ENCODE measurements around the gene SLC38A10. TPM values are rescaled to one million over a fixed set of nuclear protein-coding genes. Genes with fewer than 3 reads are reported as not detected.

Gene SLC38A10
- total RNA-seq, 2 experiments from 2014 or later, result 56.0 to 147 TPM

DNA sequence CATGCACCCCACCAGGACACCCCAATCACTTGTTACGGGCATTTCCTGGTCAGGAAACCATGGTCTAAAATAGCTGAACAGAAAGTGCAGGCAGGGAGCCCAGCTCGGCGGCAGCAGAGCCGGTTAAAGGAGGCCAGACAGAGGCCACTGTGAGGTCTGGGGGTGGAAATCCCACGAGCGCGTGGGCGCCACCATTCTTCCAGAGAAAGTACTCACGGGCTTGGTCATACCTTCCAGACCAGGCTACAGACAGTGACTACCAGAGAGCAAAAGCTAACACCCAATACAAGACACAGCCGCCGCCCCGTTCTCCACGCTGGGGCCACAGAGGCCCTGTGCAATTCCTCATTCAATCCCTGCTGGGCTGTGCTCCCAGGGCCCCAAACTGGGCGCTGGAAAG, 84.2 kb downstream of the SLC38A10 start:
- Histone ChIP-seq H4K20me1 (ENCODE audit: insufficient read depth, low read length) (no peaks in the 10 kb centered on the region), H3K4me2 (ENCODE audit: low read length) (no peak overlapping the region), H3K4me3 (ENCODE audit: low read depth, low read length, poor library complexity, severe bottlenecking) (no peak overlapping the region), H2AFZ (ENCODE audit: low read length) (no peak overlapping the region), H3K9me2 (ENCODE audit: insufficient read depth, low read length) (no peaks in the 10 kb centered on the region), H3K36me3 (ENCODE audit: insufficient read depth, low read length) (peaks cover 8% of the 10 kb centered on the region), H3K27ac (ENCODE audit: low read depth, low read length, poor library complexity, severe bottlenecking) (no peak overlapping the region), H3K79me2 (ENCODE audit: insufficient read depth, low read depth, low read length) (no peaks in the 10 kb centered on the region), H3K4me1 (ENCODE audit: insufficient read depth, low read length, poor library complexity, severe bottlenecking) (peaks cover 12% of the 10 kb centered on the region), H3K9me3 (ENCODE audit: low read length) (no peaks in the 10 kb centered on the region)
- ChIA-PET CTCF (ENCODE audit: unreplicated experiment) (no interaction called here), POLR2A (no interaction called here)
- no peak for TF ChIP-seq EZH2phosphoT487 (IDR thresholded peaks at IDR 0.05; ENCODE audit: borderline replicate concordance, low read depth, low read length)
- TF ChIP-seq, protein P1, sequence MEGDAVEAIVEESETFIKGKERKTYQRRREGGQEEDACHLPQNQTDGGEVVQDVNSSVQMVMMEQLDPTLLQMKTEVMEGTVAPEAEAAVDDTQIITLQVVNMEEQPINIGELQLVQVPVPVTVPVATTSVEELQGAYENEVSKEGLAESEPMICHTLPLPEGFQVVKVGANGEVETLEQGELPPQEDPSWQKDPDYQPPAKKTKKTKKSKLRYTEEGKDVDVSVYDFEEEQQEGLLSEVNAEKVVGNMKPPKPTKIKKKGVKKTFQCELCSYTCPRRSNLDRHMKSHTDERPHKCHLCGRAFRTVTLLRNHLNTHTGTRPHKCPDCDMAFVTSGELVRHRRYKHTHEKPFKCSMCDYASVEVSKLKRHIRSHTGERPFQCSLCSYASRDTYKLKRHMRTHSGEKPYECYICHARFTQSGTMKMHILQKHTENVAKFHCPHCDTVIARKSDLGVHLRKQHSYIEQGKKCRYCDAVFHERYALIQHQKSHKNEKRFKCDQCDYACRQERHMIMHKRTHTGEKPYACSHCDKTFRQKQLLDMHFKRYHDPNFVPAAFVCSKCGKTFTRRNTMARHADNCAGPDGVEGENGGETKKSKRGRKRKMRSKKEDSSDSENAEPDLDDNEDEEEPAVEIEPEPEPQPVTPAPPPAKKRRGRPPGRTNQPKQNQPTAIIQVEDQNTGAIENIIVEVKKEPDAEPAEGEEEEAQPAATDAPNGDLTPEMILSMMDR (conservative IDR thresholded peaks at IDR 0.05; ENCODE audit: low read length), result no peak
- intact Hi-C loops (cut with micrococcal nuclease; ENCODE audit: unreplicated experiment), result no loop called here
- no peak for DNase-seq (ENCODE audit: low spot score)
- BruUV-seq (replicated peaks), result no TSS peak

DNA sequence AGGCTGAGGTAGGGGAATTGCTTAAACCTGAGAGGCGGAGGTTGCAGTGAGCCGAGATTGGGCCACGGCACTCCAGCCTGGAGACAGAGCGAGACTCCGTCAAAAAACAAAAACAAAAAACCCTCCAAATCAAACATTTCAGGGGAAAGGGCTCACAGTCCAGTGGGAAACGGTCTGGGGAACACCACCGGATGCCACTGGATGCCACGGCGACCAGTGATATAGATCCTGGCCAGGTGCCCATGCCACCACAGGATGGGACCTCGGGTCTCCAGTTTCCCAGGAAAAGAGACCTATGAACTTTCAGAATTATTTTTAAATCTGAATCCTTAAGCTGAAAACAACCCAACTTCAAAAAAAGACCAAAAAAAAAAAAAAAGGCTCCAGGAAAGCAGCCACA, 84.6 kb downstream of the SLC38A10 start:
- Histone ChIP-seq H3K36me3 (ENCODE audit: insufficient read depth, low read length) (peaks cover 11% of the 10 kb centered on the region), H4K20me1 (ENCODE audit: insufficient read depth, low read length) (no peaks in the 10 kb centered on the region), H3K4me2 (ENCODE audit: low read length) (no peak overlapping the region), H3K4me3 (ENCODE audit: low read depth, low read length, poor library complexity, severe bottlenecking) (no peak overlapping the region), H3K79me2 (ENCODE audit: insufficient read depth, low read depth, low read length) (no peaks in the 10 kb centered on the region), H3K9me2 (ENCODE audit: insufficient read depth, low read length) (no peaks in the 10 kb centered on the region), H2AFZ (ENCODE audit: low read length) (no peak overlapping the region), H3K27ac (ENCODE audit: low read depth, low read length, poor library complexity, severe bottlenecking) (no peak overlapping the region), H3K9me3 (ENCODE audit: low read length) (no peaks in the 10 kb centered on the region), H3K4me1 (ENCODE audit: insufficient read depth, low read length, poor library complexity, severe bottlenecking) (peaks cover 12% of the 10 kb centered on the region)
- ChIA-PET CTCF (ENCODE audit: unreplicated experiment) (no interaction called here), POLR2A (no interaction called here)
- intact Hi-C loops (cut with micrococcal nuclease; ENCODE audit: unreplicated experiment), result no loop called here
- TF ChIP-seq, protein P1 (conservative IDR thresholded peaks at IDR 0.05; ENCODE audit: low read length), result no peak
- no peak for TF ChIP-seq EZH2phosphoT487 (IDR thresholded peaks at IDR 0.05; ENCODE audit: borderline replicate concordance, low read depth, low read length)
- DNase-seq (ENCODE audit: low spot score), result no peak
- no TSS peak for BruUV-seq (replicated peaks)

DNA sequence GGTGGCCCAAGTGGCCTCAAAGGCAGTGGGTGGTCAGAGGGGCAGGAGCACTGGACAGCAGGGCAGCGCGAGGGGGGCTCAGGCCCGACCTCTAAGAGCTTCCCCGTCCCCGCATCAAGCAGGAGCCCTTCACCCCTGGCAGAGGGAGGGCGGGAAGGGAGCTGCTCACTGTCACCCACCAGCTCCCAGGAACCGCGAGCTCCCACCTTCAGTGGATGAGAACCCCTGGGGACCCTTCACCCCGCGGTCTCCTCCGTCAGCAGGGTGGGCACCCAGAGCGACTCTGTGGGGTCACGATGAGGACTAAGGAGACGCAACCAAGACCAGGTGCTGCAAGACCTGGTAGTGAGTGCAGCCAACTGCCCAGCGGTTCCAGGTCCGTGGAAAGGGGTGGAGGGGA, 86.0 kb downstream of the SLC38A10 start:
- peaks cover 22% of the 10 kb centered on the region for H3K36me3 ChIP-seq (ENCODE audit: insufficient read depth, low read length)
- H3K4me1 ChIP-seq (ENCODE audit: insufficient read depth, low read length, poor library complexity, severe bottlenecking), result peaks cover 12% of the 10 kb centered on the region
- H3K27ac ChIP-seq (ENCODE audit: low read depth, low read length, poor library complexity, severe bottlenecking), result no peak overlapping the region
- H3K4me2 ChIP-seq (ENCODE audit: low read length), result no peak overlapping the region
- no peak overlapping the region for H2AFZ ChIP-seq (ENCODE audit: low read length)
- BruUV-seq (replicated peaks), result no TSS peak
- no peaks in the 10 kb centered on the region for H3K79me2 ChIP-seq (ENCODE audit: insufficient read depth, low read depth, low read length)
- H3K9me2 ChIP-seq (ENCODE audit: insufficient read depth, low read length), result no peaks in the 10 kb centered on the region
- no peaks in the 10 kb centered on the region for H3K9me3 ChIP-seq (ENCODE audit: low read length)
- intact Hi-C loops (cut with micrococcal nuclease; ENCODE audit: unreplicated experiment), result no loop called here
- no peak overlapping the region for H3K4me3 ChIP-seq (ENCODE audit: low read depth, low read length, poor library complexity, severe bottlenecking)
- no peak for TF ChIP-seq EZH2phosphoT487 (IDR thresholded peaks at IDR 0.05; ENCODE audit: borderline replicate concordance, low read depth, low read length)
- TF ChIP-seq, protein P1 (conservative IDR thresholded peaks at IDR 0.05; ENCODE audit: low read length), result no peak
- POLR2A ChIA-PET, result no interaction called here
- H4K20me1 ChIP-seq (ENCODE audit: insufficient read depth, low read length), result no peaks in the 10 kb centered on the region
- CTCF ChIA-PET (ENCODE audit: unreplicated experiment), result no interaction called here
- no peak for DNase-seq (ENCODE audit: low spot score)

Data from OCI-LY7 (cell line).